Neuronal stem cell (in vitro differentiated cells): ENCODE data around the gene OPN3.

Experiments used
- DNase-seq: peaks from one replicate; pipeline ENCODE4 v3.0.0-alpha.2; 2013; ENCODE audit warnings: low spot score
- H2AFZ ChIP-seq: one replicate; pipeline ENCODE4 v1.6.1; 2013; ENCODE audit warnings: mild to moderate bottlenecking, low read length, inconsistent platforms
- H2AK5ac ChIP-seq: 2 replicates; pipeline ENCODE4 v1.6.1; 2013; ENCODE audit warnings: low read depth, mild to moderate bottlenecking, inconsistent platforms, low read length, moderate library complexity, mixed read lengths
- H2BK120ac ChIP-seq: 2 replicates; pipeline ENCODE4 v1.6.1; 2013; ENCODE audit warnings: low read depth, mild to moderate bottlenecking, inconsistent platforms, low read length, moderate library complexity, mixed read lengths
- H2BK12ac ChIP-seq: one replicate; pipeline ENCODE4 v1.6.1; 2013; ENCODE audit warnings: low read length, inconsistent platforms
- H2BK15ac ChIP-seq: 2 replicates; pipeline ENCODE4 v1.6.1; 2013; ENCODE audit warnings: mild to moderate bottlenecking, low read length, inconsistent platforms, mixed read lengths
- H2BK5ac ChIP-seq: one replicate; pipeline ENCODE4 v1.6.1; 2013; ENCODE audit warnings: inconsistent platforms, mild to moderate bottlenecking, low read length, moderate library complexity
- H3K14ac ChIP-seq: one replicate; pipeline ENCODE4 v1.6.1; 2013; ENCODE audit warnings: low read length, inconsistent platforms
- H3K18ac ChIP-seq: 2 replicates; pipeline ENCODE4 v1.6.1; 2013; ENCODE audit warnings: low read length, inconsistent platforms
- H3K23ac ChIP-seq: 2 replicates; pipeline ENCODE4 v1.6.1; 2013; ENCODE audit warnings: low read depth, mild to moderate bottlenecking, mixed read lengths, low read length, inconsistent platforms; ENCODE audit not compliant: poor library complexity
- H3K27ac ChIP-seq: replicated peaks from 3 replicates; pipeline ENCODE4 v1.5.1; 2013; ENCODE audit warnings: low read length, inconsistent platforms
- H3K27me3 ChIP-seq, 3 experiments: 2 replicates each; pipeline ENCODE4 v1.6.1; 2013; ENCODE audit warnings: low read length in 3 of 3, mild to moderate bottlenecking in 2 of 3, inconsistent platforms in 1 of 3, low read depth in 1 of 3, mixed read lengths in 1 of 3, moderate library complexity in 1 of 3; ENCODE audit not compliant: control insufficient read depth in 3 of 3, insufficient read depth in 3 of 3
- H3K36me3 ChIP-seq, 2 donors: replicated peaks in 1 of 2; 2 replicates each; pipeline ENCODE4 v1.6.1; 2013; ENCODE audit warnings: low read length in 2 of 2; ENCODE audit not compliant: control insufficient read depth in 2 of 2, insufficient read depth in 2 of 2
- H3K4ac ChIP-seq: 2 replicates; pipeline ENCODE4 v1.6.1; 2013; ENCODE audit warnings: inconsistent platforms, mild to moderate bottlenecking, low read length, moderate library complexity
- H3K4me1 ChIP-seq, 2 donors: 1 replicate in 1 of 2; 2 replicates in 1 of 2; pipeline ENCODE4 v1.6.1; 2013; ENCODE audit warnings: low read length in 2 of 2, low read depth in 1 of 2; ENCODE audit not compliant: control insufficient read depth in 2 of 2, insufficient read depth in 1 of 2
- H3K4me2 ChIP-seq: one replicate; pipeline ENCODE4 v1.6.1; 2013; ENCODE audit warnings: mild to moderate bottlenecking, low read length, inconsistent platforms; ENCODE audit not compliant: insufficient read depth, poor library complexity, severe bottlenecking
- H3K4me3 ChIP-seq, 2 donors: 2 replicates each; pipeline ENCODE4 v1.5.1; 2013; ENCODE audit warnings: low read length in 2 of 2, mild to moderate bottlenecking in 2 of 2, inconsistent platforms in 1 of 2, moderate library complexity in 1 of 2
- H3K79me1 ChIP-seq: one replicate; pipeline ENCODE4 v1.6.1; 2013; ENCODE audit warnings: low read depth, mild to moderate bottlenecking, inconsistent platforms, low read length, moderate library complexity
- H3K9ac ChIP-seq: one replicate; pipeline ENCODE4 v1.6.1; 2013; ENCODE audit warnings: mild to moderate bottlenecking, low read depth, low read length, inconsistent platforms; ENCODE audit not compliant: poor library complexity
- H3K9me3 ChIP-seq, 2 donors: replicated peaks in 1 of 2; 2 replicates each; pipeline versions ENCODE3 to v1.6.1; 2013; ENCODE audit warnings: low read length in 2 of 2, mild to moderate bottlenecking in 2 of 2, inconsistent platforms in 1 of 2, low read depth in 1 of 2, mixed read lengths in 1 of 2, moderate library complexity in 1 of 2; ENCODE audit not compliant: control insufficient read depth in 2 of 2, insufficient read depth in 1 of 2
- H4K8ac ChIP-seq: one replicate; pipeline ENCODE4 v1.6.1; 2013; ENCODE audit warnings: low read depth, mild to moderate bottlenecking, inconsistent platforms, low read length, moderate library complexity
- H4K91ac ChIP-seq: one replicate; pipeline ENCODE4 v1.6.1; 2013; ENCODE audit warnings: low read length, low read depth, mild to moderate bottlenecking, inconsistent platforms; ENCODE audit not compliant: poor library complexity
- WGBS, 2 donors: extraction: QIAGEN DNeasy Blood & Tissue Kit; methylation state at CpG; one replicate each; pipeline ENCODE4 v1.1.7; 2013; ENCODE audit warnings: missing lambda C conversion rate in 2 of 2, mixed read lengths in 1 of 2; ENCODE audit not compliant: insufficient read length in 2 of 2, insufficient replicate concordance in 1 of 2; ENCODE audit errors: extremely low coverage in 2 of 2; 5-methylcytosine and 5-hydroxymethylcytosine counted together

The OPN3 gene

GRCh38 chr1:241642593-241642944, 2.4 kb upstream of the OPN3 start:
- WGBS, 2 donors = no CpG with 5 or more reads among the region's 1 CpG
- no peak overlapping the region for H3K4ac ChIP-seq
- H2BK15ac ChIP-seq = no peak overlapping the region
- no peak overlapping the region for H2BK5ac ChIP-seq
- no peak overlapping the region for H3K27ac ChIP-seq
- DNase-seq = no peak
- H4K8ac ChIP-seq = no peak overlapping the region
- no peak overlapping the region for H3K18ac ChIP-seq
- H2AFZ ChIP-seq = no peak overlapping the region
- no peak overlapping the region for H3K14ac ChIP-seq
- H2BK120ac ChIP-seq = no peak overlapping the region
- H3K79me1 ChIP-seq = no peaks in the 10 kb centered on the region
- peaks cover 5 to 8% of the 10 kb centered on the region in 2 donors for H3K4me1 ChIP-seq
- no peak overlapping the region for H2AK5ac ChIP-seq
- H3K9me3 ChIP-seq = peaks cover 0 to 5% of the 10 kb centered on the region in 2 donors
- H3K4me3 ChIP-seq = no peak overlapping the region
- no peak overlapping the region for H4K91ac ChIP-seq
- peaks cover 0 to 8% of the 10 kb centered on the region in 2 donors for H3K36me3 ChIP-seq
- H2BK12ac ChIP-seq = no peak overlapping the region
- H3K23ac ChIP-seq = no peak overlapping the region
- H3K9ac ChIP-seq = no peak overlapping the region
- H3K27me3 ChIP-seq = no peaks in the 10 kb centered on the region
- H3K4me2 ChIP-seq = no peak overlapping the region

GRCh38 chr1:241641773-241642592, 1.8 kb upstream of the OPN3 start:
- no peak overlapping the region for H3K4me3 ChIP-seq
- no peak overlapping the region for H3K27ac ChIP-seq
- no peaks in the 10 kb centered on the region for H3K27me3 ChIP-seq
- H3K4ac ChIP-seq = no peak overlapping the region
- no peak overlapping the region for H3K9ac ChIP-seq
- no CpG with 5 or more reads among the region's 12 CpGs for WGBS, 2 donors
- no peak overlapping the region for H2BK120ac ChIP-seq
- peaks cover 0 to 11% of the 10 kb centered on the region in 2 donors for H3K9me3 ChIP-seq
- no peak overlapping the region for H2AFZ ChIP-seq
- H3K18ac ChIP-seq = no peak overlapping the region
- H3K79me1 ChIP-seq = no peaks in the 10 kb centered on the region
- H3K14ac ChIP-seq = no peak overlapping the region
- no peak overlapping the region for H3K4me2 ChIP-seq
- H4K91ac ChIP-seq = no peak overlapping the region
- DNase-seq = no peak
- H3K4me1 ChIP-seq = peaks cover 5 to 8% of the 10 kb centered on the region in 2 donors
- no peak overlapping the region for H2BK12ac ChIP-seq
- no peak overlapping the region for H4K8ac ChIP-seq
- no peak overlapping the region for H3K23ac ChIP-seq
- H2BK5ac ChIP-seq = no peak overlapping the region
- no peak overlapping the region for H2AK5ac ChIP-seq
- H3K36me3 ChIP-seq = peaks cover 0 to 14% of the 10 kb centered on the region in 2 donors
- H2BK15ac ChIP-seq = no peak overlapping the region

DNA sequence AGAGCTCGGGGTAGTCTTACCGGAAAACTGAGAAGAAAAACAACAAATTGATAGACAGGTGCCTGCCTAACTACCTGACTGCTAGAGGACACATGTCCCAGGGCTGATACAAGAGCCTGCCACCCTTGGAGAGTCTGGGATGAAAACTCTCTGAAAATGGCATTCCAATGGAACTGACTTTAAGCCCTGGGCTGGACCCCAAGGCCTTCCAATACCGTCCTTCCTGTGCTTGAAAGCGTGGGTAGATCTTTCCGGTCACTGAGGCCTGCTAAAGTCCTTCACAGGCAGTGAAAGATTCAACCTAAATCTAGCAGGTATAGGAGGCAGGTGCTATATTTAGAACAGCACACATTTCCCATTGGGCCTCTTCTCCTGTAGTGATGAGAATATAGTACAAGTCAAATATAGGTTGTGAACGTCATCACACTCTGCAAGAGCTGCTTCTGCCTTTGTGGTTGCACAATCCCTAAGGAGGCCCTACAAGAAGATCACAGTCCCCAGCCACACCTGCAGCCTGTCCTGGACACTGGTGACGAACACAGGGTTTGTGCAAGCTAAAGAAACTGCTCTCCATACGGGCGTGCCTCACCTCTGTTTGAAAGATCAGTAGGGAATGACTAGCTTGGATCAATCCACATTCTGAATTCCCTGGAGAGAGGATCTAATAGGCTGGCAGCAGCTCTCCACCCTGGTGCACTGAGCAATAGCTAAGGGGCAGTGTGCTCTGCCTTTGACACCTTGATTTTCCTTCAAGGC, 876 bp upstream of the OPN3 start:
- Histone ChIP-seq H2AFZ (peak overlapping the region; percentile 95), H2BK12ac (no peak overlapping the region), H3K4me1 (peaks cover 5 to 8% of the 10 kb centered on the region in 2 donors), H3K36me3 (peaks cover 0 to 23% of the 10 kb centered on the region in 2 donors), H3K14ac (no peak overlapping the region), H2AK5ac (no peak overlapping the region), H3K4me3 (peak overlapping the region in 1 of 2 donors; percentile 95), H3K79me1 (no peaks in the 10 kb centered on the region), H3K9ac (no peak overlapping the region), H2BK15ac (no peak overlapping the region), H2BK120ac (no peak overlapping the region), H3K18ac (no peak overlapping the region), H3K23ac (no peak overlapping the region), H3K4ac (no peak overlapping the region), H4K8ac (no peak overlapping the region), H3K4me2 (peak overlapping the region; percentile 51), H2BK5ac (no peak overlapping the region), H3K27ac (no peak overlapping the region), H3K9me3 (peaks cover 0 to 15% of the 10 kb centered on the region in 2 donors), H3K27me3 (no peaks in the 10 kb centered on the region), H4K91ac (no peak overlapping the region)
- DNase-seq = no peak
- WGBS, 2 donors = no CpG with 5 or more reads among the region's 9 CpGs

DNA sequence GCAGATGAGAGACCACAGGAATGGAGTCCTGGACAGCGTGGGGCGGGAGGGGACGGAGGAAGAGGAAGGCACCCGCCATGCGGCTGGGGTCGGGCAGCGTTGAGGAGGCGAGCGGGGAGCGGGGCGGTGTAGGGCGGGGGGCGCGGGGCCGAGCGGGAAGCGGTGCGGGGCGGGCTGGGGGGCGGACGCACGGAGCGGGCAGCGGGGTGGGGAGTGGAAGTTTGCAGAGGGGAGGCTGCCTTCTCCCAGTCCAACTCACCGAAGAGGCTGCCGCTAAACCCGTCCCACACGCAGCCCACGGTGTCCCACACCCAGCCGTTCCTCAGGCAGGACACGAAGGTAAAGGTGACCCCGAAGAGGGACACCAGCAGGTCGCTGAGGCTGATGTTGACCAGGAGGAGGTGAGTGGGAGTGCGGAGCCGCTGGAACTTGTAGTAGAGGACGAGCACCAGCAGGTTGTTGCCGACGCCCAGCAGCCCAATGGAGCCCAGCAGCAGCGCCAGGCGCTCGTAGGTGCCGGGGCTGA, 483 bp downstream of the OPN3 start:
- Histone ChIP-seq H2BK15ac (peak overlapping the region; percentile 79), H3K27ac (peak overlapping the region; percentile 84), H2AFZ (peak overlapping the region; percentile 95), H3K4me3 (peak overlapping the region; percentile 95), H3K27me3 (no peaks in the 10 kb centered on the region), H3K18ac (peak overlapping the region; percentile 89), H2BK5ac (no peak overlapping the region), H3K79me1 (no peaks in the 10 kb centered on the region), H3K14ac (peak overlapping the region; percentile 72), H3K4me2 (peak overlapping the region; percentile 46), H3K9ac (peak overlapping the region; percentile 97), H3K4ac (peak overlapping the region; percentile 5), H2AK5ac (no peak overlapping the region), H4K8ac (no peak overlapping the region), H3K23ac (peak overlapping the region; percentile 97), H3K36me3 (peaks cover 4 to 37% of the 10 kb centered on the region in 2 donors), H4K91ac (no peak overlapping the region), H2BK120ac (no peak overlapping the region), H2BK12ac (no peak overlapping the region), H3K9me3 (peaks cover 0 to 29% of the 10 kb centered on the region in 2 donors), H3K4me1 (peaks cover 5 to 8% of the 10 kb centered on the region in 2 donors)
- no peak for DNase-seq
- WGBS, 2 donors = no CpG with 5 or more reads among the region's 42 CpGs
